DND-41 (cell line): ENCODE measurements around the gene MMEL1.

Experiments
- ATAC-seq: fragments of 200-7000 bp; cut with Tn5 transposase; 3 replicates; pipeline ENCODE4 v1.9.1; 2021; ENCODE audit warnings: low read depth; ENCODE audit not compliant: insufficient read depth
- DNase-seq: peaks from one replicate; pipeline ENCODE4 v3.0.0-alpha.2; 2020
- H2AFZ ChIP-seq: 2 replicates; pipeline ENCODE4 v1.6.0; 2012; ENCODE audit warnings: low read depth, low read length
- H3K27ac ChIP-seq: 2 replicates; pipeline ENCODE4 v1.5.1; 2012; ENCODE audit warnings: low read length, inconsistent platforms
- H3K27me3 ChIP-seq: fragments of 200-600 bp; sonication (generic); 2 replicates; pipeline ENCODE4 v1.6.0; 2012; ENCODE audit warnings: low read length, mild to moderate bottlenecking, inconsistent platforms; ENCODE audit not compliant: insufficient read depth, poor library complexity
- H3K36me3 ChIP-seq: 2 replicates; pipeline ENCODE4 v1.5.1; 2012; ENCODE audit warnings: low read length, inconsistent platforms; ENCODE audit not compliant: insufficient read depth
- H3K4me1 ChIP-seq: 2 replicates; pipeline ENCODE4 v1.5.1; 2012; ENCODE audit warnings: mild to moderate bottlenecking, low read length; ENCODE audit not compliant: insufficient read depth
- H3K4me2 ChIP-seq: 2 replicates; pipeline ENCODE4 v1.6.0; 2012; ENCODE audit warnings: mild to moderate bottlenecking, moderate library complexity, low read length, inconsistent platforms; ENCODE audit not compliant: insufficient read depth
- H3K4me3 ChIP-seq, 2 experiments: fragments of 200-600 bp in 1 of 2; shearing (Covaris generic) in 1 of 2; 2 replicates each; pipeline ENCODE4 v1.5.1; 2012 to 2016; ENCODE audit warnings: inconsistent platforms in 2 of 2, low read length in 2 of 2, mild to moderate bottlenecking in 2 of 2, low read depth in 1 of 2, moderate library complexity in 1 of 2
- H3K79me2 ChIP-seq: 2 replicates; pipeline ENCODE4 v1.6.0; 2012; ENCODE audit warnings: low read length, inconsistent platforms; ENCODE audit not compliant: insufficient read depth
- H3K9ac ChIP-seq: 2 replicates; pipeline ENCODE4 v1.6.0; 2012; ENCODE audit warnings: low read depth, mild to moderate bottlenecking, inconsistent platforms, low read length, moderate library complexity
- H3K9me3 ChIP-seq: 2 replicates; pipeline ENCODE4 v1.5.1; 2012; ENCODE audit warnings: low read length, moderate library complexity, mild to moderate bottlenecking, inconsistent platforms; ENCODE audit not compliant: insufficient read depth, severe bottlenecking
- H4K20me1 ChIP-seq: 2 replicates; pipeline ENCODE4 v1.6.0; 2012; ENCODE audit warnings: low read length; ENCODE audit not compliant: insufficient read depth
- CTCF ChIP-seq: IDR thresholded peaks from 2 replicates; pipeline ENCODE4 v1.5.1; 2012; ENCODE audit warnings: borderline replicate concordance, low read length, moderate library complexity, mild to moderate bottlenecking; ENCODE audit not compliant: poor library complexity, severe bottlenecking; ENCODE audit errors: extremely low read depth
- EZH2 ChIP-seq: IDR thresholded peaks from 3 replicates; pipeline ENCODE4 v1.6.1; 2012; ENCODE audit warnings: borderline replicate concordance, low read depth, mild to moderate bottlenecking, moderate library complexity, low read length, inconsistent platforms; ENCODE audit not compliant: severe bottlenecking

MMEL1 gene

GRCh38 chr1:2610036-2610959 is 22.5 kb downstream of the MMEL1 start:
- no peaks in the 10 kb centered on the region for H3K36me3 ChIP-seq
- H3K27me3 ChIP-seq: no peaks in the 10 kb centered on the region
- ATAC-seq (no peak), DNase-seq (no peak)
- TF ChIP-seq CTCF (no peak), EZH2 (no peak)
- H3K9me3 ChIP-seq: peaks cover 2% of the 10 kb centered on the region
- no peak overlapping the region for H2AFZ ChIP-seq
- H3K4me3 ChIP-seq: no peak overlapping the region
- H3K9ac ChIP-seq: no peak overlapping the region
- H3K4me1 ChIP-seq: no peaks in the 10 kb centered on the region
- no peaks in the 10 kb centered on the region for H3K79me2 ChIP-seq
- no peak overlapping the region for H3K4me2 ChIP-seq
- no peak overlapping the region for H3K27ac ChIP-seq
- H4K20me1 ChIP-seq: no peaks in the 10 kb centered on the region

- no peak overlapping the region for H3K27ac ChIP-seq
- ATAC-seq (no peak), DNase-seq (no peak)
- no peaks in the 10 kb centered on the region for H3K79me2 ChIP-seq
- no peak overlapping the region for H3K9ac ChIP-seq
- H3K36me3 ChIP-seq: no peaks in the 10 kb centered on the region
- no peak for TF ChIP-seq EZH2
- TF ChIP-seq CTCF: no peak
- no peak overlapping the region for H3K4me3 ChIP-seq
- H4K20me1 ChIP-seq: no peaks in the 10 kb centered on the region
- H3K9me3 ChIP-seq: peaks cover 2% of the 10 kb centered on the region
- H3K4me1 ChIP-seq: no peaks in the 10 kb centered on the region
- no peaks in the 10 kb centered on the region for H3K27me3 ChIP-seq
- H2AFZ ChIP-seq: no peak overlapping the region
- H3K4me2 ChIP-seq: no peak overlapping the region
Measured at GRCh38 chr1:2609319-2610035, 23.3 kb downstream of the MMEL1 start.

- Histone ChIP-seq H3K9ac (no peak overlapping the region), H3K4me2 (no peak overlapping the region), H3K36me3 (no peaks in the 10 kb centered on the region), H3K9me3 (no peaks in the 10 kb centered on the region), H3K27me3 (no peaks in the 10 kb centered on the region), H3K79me2 (no peaks in the 10 kb centered on the region), H3K4me1 (no peaks in the 10 kb centered on the region), H3K4me3 (no peak overlapping the region), H3K27ac (no peak overlapping the region), H4K20me1 (no peaks in the 10 kb centered on the region), H2AFZ (no peak overlapping the region)
- ATAC-seq (no peak), DNase-seq (no peak)
- TF ChIP-seq CTCF: no peak
- TF ChIP-seq EZH2: no peak
Measured at GRCh38 chr1:2607641-2608091, 25.1 kb downstream of the MMEL1 start.
